GM04503 (cell line): Measurements from ENCODE around the gene TMEM119.

Source experiments
- DNase-seq: peaks from one replicate; pipeline ENCODE4 v3.0.0-alpha.2; 2012; ENCODE audit warnings: low read depth

Gene TMEM119, protein sequence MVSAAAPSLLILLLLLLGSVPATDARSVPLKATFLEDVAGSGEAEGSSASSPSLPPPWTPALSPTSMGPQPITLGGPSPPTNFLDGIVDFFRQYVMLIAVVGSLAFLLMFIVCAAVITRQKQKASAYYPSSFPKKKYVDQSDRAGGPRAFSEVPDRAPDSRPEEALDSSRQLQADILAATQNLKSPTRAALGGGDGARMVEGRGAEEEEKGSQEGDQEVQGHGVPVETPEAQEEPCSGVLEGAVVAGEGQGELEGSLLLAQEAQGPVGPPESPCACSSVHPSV

DNA sequence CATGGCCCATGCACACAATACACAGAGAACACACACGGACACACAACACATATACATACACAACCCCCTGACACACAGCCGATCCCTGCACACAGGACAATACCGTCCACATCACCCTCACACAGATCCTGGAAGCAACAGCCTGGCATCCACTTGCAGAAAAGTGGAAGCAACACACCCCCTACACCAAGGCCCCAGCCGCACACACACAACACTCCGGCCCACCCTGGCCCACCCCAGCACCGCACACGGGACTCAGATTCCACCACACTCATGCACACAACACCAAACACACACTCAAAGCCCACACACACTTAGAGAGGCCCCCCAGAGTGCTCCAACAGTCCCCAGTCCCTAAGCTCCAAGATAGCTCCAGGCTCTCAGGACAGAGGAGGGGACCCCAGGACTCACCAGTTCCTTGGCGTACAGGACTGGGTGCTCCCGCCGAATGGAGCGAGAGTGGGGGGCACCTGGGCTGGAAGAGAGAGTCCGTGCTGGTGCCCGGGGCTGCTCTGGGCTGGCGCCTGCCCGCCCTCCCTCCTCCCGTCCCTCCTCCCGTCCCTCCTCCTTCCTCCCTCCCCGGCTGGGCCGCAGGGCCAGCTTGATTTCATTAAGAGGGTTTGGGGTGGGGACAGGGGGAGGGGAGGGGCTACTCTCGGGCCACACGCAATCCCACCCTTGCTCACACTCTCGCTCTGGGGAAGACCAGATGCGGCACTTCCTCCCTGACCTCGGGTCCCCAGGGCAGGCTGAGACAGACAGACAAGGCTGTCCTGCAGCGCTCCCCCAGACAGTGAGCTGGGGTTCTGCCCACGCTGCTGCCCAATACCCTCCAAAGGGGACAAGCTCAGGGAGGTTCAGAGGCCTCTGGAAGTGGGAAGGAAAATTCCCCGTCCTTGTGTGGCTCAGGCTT, at the start of gene TMEM119:
Gene TMEM119, minus strand, starts transcription at position 526 of the 913 bp plus-strand sequence. CDS start 5,701 bp downstream, outside the sequence.
- no peak for DNase-seq

DNA sequence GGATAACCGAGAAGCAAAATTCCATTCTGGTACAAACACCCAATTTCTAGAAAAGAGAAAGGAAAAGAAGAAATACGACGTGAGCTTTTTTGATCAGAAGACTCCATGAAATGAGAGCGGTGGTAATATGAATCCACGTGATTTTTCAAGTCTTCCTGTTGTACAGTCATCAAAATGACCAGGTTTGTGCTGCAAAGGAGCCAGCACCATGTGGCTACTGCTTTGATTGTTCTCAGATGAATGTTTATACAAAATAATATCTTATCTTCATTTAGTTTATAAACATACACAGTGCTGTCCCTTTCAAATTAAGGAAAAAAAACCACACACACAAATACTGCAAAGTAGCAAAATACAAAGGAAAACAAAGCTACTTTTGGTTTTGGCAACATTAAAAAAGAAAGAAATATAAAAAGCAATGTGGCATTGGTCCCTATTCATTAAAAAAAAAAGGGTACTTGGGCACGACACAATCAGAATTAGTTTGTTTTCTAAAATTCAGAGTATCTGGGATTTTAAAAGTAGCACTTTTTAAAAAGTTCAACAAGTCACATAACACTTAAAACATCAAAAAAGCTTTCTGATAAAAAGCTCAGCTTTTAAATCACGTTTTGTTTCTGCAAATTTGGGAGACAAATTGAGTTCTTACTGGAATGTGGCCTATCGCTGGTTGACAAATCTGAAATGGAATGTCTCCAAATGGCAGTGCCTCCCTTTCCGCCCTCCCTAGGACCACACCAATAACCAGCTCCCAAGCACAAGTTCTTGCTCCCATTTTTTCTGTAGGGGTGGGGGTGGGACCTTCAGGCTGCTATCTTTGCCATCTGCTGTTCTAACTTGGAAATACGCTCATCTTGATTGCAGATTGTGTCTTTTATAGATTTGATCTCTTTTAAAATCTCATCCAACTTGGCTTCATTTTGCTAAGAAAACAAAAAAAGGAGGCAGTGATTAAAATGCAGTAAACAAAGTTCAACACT, 49.0 kb upstream of the TMEM119 start:
- DNase-seq, result no peak

DNA sequence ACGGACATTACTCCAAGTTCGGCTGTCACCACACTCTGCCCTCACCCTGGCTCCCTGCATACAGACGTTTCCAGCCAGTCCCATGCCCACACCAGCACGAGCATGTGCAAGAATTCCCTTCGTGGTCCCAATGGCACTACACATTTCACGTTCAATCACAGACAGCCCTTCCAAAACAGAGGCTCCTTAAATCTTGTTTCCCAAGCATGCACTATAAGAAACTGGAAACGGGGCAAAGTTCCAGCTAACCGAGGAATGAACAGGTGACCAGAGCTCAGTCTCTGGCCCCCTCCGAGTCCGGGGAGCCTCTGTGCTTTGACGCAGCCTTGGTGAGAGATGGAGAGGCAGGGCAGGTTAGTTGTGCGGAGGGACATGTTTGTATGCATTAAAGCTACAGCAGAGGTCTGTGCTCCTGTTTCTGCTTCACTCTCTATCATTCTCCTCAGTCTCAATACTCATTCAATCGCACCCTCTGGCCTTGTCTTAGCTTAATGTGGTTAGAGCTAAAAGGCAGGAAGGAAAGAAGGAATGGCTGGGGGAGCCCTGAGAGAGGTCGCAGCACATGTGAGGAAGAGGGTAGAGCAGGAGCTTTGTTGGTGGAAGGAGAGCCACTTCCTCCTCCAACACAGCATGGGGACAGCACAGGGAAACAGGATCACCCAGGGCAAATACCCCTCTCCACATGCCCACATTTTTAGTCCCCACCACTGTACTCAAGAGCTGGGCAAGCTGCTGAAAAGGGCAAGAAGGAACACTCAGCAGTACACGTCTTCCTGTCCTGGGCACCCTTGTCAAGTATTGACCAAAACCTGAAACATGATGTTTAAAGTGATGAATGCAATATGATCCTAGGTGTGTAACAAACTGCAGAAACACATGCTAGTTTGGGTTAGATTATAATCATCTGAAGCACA, 48.1 kb upstream of the TMEM119 start:
- DNase-seq, result no peak

DNA sequence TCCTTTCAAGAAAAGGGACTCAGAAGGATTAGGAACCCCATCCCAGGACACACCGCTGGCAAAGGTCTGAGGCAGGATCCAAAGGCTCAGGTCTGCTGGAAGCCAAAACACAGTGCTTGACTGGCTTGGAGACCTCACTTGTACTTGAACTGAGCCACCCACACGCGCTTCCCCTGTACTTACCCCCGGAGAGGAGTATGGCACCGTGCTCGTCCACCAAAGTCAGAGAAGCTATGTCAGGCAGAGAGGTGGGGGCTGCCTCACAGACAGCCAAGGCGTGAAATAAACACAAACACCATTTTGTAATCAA, 46.9 kb upstream of the TMEM119 start:
- DNase-seq, result no peak

DNA sequence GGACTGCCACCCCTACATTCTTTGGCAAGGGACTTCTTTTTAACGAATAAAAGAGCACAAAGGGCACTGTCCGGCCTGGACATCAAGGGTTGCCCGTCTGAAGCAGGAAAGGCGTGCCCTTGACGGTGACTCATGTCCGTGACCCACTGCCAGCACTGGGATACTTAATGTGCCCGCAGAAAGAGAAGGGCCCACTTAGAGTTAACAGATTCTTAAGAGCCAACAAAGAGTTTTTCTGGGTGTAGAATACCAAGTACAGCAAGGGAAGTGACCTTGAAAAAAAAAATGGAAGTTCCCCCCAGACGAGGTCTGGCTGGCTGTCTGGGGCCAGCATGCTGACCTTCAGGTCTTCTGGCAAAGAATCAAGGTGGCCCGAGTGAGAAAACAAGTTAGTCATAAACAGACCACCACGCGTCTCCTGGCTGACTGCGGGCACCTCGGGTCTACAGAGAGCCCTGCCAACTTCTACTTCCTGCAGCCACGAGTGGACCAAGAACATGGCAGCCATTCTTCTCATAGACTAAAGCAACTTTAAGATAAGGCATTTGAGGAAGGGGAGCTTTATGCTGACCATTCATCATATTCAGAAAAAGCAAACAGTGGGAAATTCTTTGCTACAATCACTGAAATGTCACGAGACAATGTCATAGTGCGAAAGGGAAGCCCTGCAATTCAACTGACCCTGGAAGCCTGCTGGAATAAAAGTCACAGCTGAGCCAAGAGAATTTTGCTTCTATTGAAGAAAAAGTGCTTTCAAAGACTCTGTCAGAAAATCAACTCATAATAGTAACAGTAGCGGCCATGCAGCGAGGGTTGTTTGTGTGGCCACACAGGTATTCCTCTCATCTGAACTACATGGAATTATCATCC, 46.3 kb upstream of the TMEM119 start:
- DNase-seq, result no peak

DNA sequence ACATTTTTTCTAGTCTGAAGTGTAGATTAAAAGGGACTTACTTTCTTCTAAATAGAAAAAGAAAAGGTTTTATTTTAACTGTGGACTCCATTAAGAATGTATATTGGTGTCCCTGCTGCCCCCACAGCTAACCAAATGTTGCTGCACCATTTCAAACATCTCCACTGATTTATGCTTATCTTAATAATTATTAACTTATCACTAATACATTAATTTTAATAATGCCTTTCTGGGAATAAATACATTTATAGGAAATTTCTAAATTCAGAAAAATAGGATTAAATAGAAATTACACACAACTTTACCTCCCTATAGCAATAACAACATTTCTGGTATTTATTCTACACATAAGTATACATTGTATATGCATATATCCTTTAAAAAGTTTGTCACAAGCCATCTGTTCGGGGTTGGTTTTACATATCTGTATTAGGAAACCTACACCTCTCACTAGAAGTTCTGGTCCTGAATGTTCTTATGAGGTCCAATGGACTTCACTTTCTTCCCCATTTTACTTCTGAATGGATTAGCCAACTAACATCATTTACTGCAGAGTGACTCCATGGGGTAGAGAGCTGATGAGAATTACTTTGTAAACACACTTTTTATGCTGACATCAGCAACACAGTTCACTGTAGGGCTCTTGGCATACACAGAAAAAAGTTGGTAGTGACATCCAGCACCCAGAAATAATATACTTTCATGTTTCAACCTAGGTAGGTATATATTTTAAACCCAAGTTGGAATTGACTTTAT, 45.2 kb upstream of the TMEM119 start:
- no peak for DNase-seq

DNA sequence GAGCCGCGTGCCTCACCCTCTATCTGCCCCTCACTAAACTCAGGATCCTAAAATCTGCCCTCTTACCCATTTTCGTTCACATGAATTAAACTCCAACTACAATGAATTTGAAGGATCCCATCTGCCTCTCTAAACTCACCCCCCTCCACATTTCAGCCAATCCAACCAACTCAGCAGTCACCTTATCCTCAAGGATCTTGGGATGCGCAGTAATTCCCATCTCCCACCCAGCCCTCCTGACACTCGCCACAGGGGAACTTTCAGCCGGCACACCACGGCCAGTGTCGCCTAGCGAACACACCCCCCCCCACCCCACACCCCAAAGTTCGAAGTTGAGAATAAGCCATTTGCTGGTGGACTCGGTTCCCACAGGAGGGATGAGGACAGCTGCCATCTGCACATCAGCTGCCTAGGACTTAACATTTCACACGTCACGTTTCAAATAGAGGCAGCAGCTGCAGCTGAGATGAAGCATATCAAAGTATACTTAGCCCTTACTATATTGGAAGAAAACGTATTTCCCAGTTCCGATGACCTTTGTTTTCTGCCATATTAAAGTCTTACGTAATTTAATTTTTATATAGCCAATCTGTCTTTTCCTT, 44.5 kb upstream of the TMEM119 start:
- no peak for DNase-seq

DNA sequence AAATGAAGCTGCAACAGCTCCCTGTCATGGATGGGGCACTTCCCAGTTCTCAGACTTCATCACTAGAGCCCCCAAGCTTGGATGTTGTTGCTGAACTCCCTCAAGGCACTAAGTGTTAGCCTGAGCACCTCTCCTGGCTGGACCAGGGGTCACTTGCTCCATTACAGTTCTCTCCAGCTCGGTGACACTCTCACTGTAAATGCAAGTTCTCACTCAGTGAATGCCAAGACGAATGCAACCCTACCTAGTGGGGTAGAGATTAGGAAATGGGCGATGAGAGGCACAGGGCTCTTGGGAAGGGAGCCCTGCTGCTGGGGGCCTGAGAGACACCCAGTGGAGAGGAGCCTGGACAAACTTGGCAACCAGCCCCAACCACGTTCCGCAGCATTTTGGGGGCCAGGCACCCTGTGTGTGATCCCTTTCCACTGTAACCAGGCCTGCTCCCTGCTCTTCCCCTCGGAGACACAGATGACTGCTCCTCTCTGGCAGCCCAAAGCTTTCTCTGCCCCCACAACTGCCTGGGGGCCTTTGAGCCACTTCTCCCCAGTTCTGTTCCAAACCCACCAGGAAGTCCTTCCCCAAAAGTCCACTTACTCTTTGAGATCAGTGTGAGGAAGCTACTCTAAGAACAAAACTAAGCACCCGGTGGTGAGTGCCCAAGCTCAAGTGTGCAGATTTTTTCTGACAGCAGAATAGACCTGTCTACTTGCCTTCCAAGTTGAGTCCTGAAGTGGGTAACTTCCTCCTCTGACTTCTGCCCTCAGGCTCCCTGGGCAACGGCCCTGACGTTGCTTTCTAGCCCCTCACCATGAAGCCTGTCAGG, 43.8 kb upstream of the TMEM119 start:
- no peak for DNase-seq

DNA sequence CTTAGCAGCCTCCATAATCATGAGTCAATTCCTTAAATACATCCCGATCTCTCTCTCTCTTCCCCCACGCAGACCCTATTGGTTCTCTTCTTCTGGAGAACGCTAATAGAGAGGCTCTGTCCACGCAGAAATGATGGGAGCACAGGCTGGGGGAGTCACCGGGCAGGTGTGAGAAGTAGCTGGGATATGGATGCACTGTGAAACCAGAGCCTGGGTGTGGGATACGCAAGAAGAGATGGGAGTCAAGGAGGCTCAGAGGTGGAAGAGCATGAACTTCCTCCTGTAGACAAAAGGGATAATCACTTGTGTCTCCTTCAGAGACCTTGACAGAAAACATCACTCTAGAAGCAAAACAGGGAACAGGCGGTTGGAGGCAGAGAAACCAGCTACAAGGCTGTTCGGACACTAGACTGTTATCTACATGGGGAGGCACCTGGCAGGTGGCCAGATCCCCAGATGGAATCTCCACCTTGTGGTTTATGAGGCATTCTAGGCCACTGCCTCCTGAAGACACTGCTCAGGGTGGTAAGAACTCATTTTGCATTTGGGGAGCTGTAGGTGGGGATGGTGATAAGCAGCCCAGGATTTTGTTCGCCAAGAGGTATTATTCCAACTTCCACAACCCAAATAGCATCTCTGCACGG, 43.0 kb upstream of the TMEM119 start:
- DNase-seq, result no peak

DNA sequence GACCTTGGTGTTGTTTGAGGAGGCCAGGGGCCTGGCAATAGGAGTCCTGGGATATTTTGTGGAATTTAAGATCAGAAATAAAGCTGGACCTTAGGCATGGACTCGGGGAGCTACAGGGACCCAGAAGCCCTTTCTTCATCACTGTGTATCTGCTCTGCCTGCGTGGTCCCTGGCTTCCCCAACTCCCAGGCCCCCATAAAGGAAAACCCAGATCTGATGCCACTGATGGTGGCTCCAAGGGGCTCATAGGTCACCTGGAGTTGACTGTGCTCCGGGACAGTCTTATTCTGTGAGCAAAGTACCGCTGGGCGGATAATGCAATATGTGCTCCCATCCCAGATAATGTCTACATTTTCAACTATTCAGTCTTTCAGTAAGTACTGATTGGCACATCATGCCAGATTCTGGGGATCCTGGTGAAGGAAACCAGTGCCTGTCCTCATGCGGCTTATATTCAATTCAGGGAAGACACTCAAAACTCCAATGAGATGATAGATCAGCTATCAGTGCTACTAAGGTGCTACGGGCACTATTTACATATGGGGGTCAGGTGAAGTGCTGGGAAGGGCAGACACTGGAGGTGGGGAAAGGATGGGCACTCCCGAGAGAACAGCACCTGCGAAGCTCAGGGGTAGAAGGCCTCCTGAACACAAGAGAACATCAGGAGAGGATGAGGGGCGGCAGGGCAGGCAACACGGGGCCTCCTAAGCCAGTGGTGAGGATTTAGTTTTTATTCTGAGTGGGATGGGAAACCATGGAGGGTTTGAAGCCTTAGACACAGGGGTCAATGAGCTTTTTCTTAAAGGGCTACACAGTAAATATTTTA, 41.3 kb upstream of the TMEM119 start:
- no peak for DNase-seq

DNA sequence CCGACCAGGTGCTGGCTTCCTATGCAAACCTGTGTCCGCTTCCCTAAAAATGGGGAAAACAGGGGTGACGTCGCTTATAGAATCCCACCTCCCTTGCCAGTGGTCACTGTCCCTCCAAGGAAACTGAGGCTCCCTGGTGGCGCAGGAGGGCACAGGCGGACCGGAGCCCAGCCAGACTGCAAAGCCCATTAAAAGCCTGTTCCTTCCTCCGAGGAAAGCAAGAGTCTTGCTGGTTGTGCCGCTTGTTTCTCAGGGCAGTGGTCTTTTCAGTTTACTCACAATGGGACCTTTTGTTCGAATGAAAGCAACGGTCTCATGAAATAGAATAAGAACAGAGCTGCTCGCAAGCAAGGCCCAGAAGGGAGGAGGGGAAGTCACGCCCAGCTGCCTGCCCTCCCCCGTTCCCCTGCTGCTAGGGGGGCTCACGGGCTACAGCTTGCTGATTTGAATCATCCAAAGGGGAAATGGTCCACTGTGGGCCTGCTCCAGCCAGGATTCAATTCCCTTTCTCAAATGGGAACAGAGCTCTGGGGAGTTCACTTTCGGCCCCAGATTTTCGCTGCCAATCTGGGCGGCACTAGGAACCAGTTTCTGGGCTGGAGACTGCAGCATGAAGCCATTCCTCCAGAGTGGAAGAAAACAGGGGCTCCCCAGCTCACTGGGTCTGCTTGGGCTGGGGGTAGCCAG, 40.4 kb upstream of the TMEM119 start:
- DNase-seq, result no peak

DNA sequence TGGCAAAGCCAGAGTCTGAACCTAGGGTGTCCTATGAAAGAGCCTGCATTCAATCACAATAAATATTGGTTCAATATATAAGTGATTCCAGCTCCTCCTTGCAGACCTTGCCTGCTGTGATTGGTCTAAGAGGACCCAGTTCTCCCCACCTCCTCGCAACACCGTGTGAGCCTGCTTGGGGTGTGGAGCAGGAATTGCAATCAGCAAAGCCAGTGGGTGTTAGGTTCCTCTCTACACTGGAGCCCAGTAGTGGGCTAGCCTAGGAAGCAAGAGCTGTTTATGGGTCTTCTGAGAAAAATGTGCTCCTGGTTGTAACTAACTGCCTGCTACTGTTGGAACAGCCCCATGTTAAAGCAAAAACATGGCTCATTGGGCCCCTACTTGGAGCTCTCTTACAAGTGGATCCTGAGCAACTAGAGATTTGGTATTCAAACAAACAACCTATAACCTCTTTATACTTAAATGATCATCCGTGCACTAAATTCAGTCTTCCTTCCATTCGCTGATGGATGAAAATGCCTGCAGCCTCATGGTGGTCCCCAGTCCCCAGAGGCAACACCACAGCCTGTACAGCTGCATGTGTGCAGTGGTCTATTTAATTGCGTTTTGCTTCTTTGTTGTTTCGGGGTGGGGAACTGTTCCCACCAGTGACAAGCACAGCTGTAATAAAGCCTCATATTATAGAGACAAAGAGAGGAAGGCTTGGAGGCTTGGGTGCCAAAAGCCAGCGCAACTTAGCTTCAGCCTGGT, 39.5 kb upstream of the TMEM119 start:
- no peak for DNase-seq

DNA sequence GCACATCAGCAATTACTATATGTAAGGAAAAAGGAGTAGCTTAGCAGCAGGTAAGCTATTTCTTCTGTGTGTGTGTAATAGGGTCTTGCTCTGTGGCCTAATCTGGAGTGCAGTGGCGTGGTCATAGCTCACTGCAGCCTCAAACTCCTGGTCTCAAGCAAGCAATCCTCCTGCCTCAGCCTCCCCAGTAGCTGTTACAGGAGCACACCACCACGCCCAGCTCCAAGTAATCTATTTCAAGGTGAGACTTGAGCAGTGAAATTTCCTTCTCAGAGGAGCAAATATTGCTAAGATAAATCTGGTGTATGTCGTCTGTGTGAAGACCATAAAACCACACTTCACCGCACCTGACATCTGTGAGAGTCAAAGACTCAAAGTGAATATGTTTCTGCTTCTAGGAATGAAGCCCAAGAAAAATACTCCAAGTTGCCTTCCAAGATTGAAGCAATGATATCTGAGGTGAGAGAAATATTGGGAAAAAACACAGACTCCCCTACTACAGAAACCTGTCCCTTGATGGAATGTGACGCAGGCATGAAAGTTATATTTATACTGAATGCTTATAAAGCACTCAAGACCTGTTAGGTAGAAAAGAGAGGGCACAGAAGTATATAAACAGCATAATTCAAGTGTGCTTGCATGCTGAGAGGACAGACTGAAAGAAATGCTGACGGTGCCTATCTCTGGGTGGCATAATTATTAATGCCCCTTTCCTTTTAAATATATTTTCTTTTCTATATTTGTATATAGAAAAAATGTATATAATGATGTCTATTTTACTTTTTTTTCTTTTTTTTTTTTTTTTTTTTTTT, 38.3 kb upstream of the TMEM119 start:
- DNase-seq, result no peak

DNA sequence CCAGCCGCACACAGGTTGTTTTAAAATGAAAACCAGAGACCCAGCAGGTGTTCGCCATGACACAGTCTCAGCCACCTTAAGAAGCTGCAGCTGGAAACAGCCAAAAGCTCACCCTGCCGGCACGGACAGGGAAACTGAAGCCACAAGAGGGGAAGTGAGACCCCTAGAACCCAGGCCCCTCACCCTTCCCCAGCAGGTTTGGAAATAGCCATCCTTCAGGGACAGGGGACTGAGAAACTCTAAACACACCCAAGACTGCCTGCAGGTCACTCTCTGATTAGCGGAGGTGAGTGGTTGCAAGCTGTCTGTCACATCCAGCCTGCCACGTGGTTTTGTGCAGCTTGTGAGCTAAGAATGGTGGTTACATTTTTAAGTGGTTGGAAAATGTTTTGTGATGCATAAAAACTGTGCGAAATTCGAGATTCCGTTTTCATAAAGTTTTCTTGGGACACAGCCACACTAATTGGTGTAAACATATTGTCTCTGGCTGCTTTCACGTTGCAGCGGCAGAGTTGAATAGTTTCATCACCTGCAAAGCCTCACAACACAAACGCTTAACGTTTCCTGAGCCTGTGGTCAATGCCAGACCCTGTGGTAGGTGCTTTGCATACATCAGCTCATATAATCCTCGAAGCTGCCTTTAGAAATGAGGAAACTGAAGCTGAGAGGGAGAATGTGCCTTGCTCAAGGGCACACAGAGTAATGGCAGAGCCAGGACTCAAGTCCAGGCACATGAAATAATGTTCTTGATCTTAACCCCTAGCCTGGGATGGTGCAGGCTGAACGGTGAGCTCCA, 37.5 kb upstream of the TMEM119 start:
- no peak for DNase-seq
